HG03439 (cell line): ENCODE data around the gene TACC3.

Source experiments
- ATAC-seq: cut with Tn5 transposase; IDR thresholded peaks from one replicate; pipeline ENCODE4 v1.9.1; 2021; ENCODE audit warnings: mild to moderate bottlenecking, moderate library complexity; ENCODE audit not compliant: unreplicated experiment

The TACC3 gene

GRCh38 chr4:1721666-1722550, 587 bp downstream of the TACC3 start:
- ATAC-seq, result peak; percentile 1

GRCh38 chr4:1722551-1723118, 1.3 kb downstream of the TACC3 start:
- ATAC-seq, result no peak

GRCh38 chr4:1723131-1723801, 1.9 kb downstream of the TACC3 start:
- no peak for ATAC-seq

- ATAC-seq, result no peak
Observed at GRCh38 chr4:1725521-1725920, 4.2 kb downstream of the TACC3 start.

- no peak for ATAC-seq
Observed at GRCh38 chr4:1726146-1726934, 5.0 kb downstream of the TACC3 start.

GRCh38 chr4:1727117-1728031, 6.1 kb downstream of the TACC3 start:
- ATAC-seq, result no peak

- no peak for ATAC-seq
Observed at GRCh38 chr4:1728061-1728980, 7.0 kb downstream of the TACC3 start.

- ATAC-seq, result no peak
Observed at GRCh38 chr4:1730532-1731135, 9.3 kb downstream of the TACC3 start.

GRCh38 chr4:1731180-1731579, 9.9 kb downstream of the TACC3 start:
- no peak for ATAC-seq

GRCh38 chr4:1732911-1733310, 11.6 kb downstream of the TACC3 start:
- no peak for ATAC-seq

- ATAC-seq, result no peak
Observed at GRCh38 chr4:1735215-1735614, 13.9 kb downstream of the TACC3 start.

- no peak for ATAC-seq
Observed at GRCh38 chr4:1736812-1737211, 15.5 kb downstream of the TACC3 start.

GRCh38 chr4:1737666-1738065, 16.3 kb downstream of the TACC3 start:
- ATAC-seq, result no peak

GRCh38 chr4:1738410-1738809, 17.1 kb downstream of the TACC3 start:
- ATAC-seq, result no peak

- ATAC-seq, result no peak
Observed at GRCh38 chr4:1739358-1739757, 18.0 kb downstream of the TACC3 start.

GRCh38 chr4:1740021-1740545, 18.8 kb downstream of the TACC3 start:
- no peak for ATAC-seq

GRCh38 chr4:1741208-1741607, 19.9 kb downstream of the TACC3 start:
- ATAC-seq, result no peak

- no peak for ATAC-seq
Observed at GRCh38 chr4:1743551-1743950, 22.2 kb downstream of the TACC3 start.
